GM23338 (cell line): ENCODE measurements around the gene SGCB. TPM values are rescaled to one million over a fixed set of nuclear protein-coding genes. Genes with fewer than 3 reads are reported as not detected.
A peak's percentile ranks its signal among the peaks of the same experiment; 100 is the strongest.

Experiments used
- ATAC-seq: fragments of 200-7000 bp; cut with Tn5 transposase; 3 replicates; pipeline ENCODE4 v1.9.1; 2020
- DNase-seq: peaks from one replicate; pipeline ENCODE4 v3.0.0-alpha.2; 2015; ENCODE audit warnings: low spot score
- H2AFZ ChIP-seq: fragments of 200-600 bp; sonication (generic); 2 replicates; pipeline ENCODE4 v1.8.0; 2016; ENCODE audit warnings: antibody characterized with exemption, mild to moderate bottlenecking, moderate library complexity
- H3F3A ChIP-seq: fragments of 200-600 bp; sonication (generic); replicated peaks from 2 replicates; pipeline ENCODE4 v1.8.0; 2017; ENCODE audit warnings: antibody characterized with exemption, mixed run types, low read depth
- H3K27ac ChIP-seq: fragments of 200-600 bp; sonication (generic); 2 replicates; pipeline ENCODE4 v1.6.1; 2016; ENCODE audit warnings: low read depth
- H3K27me3 ChIP-seq: fragments of 200-600 bp; sonication (generic); 2 replicates; pipeline ENCODE4 v1.8.0; 2016; ENCODE audit warnings: mild to moderate bottlenecking, mixed run types, moderate library complexity; ENCODE audit not compliant: insufficient read depth
- H3K36me3 ChIP-seq: fragments of 200-600 bp; sonication (generic); 2 replicates; pipeline ENCODE4 v1.8.0; 2016; ENCODE audit warnings: mild to moderate bottlenecking; ENCODE audit not compliant: insufficient read depth
- H3K4me1 ChIP-seq: fragments of 200-600 bp; sonication (generic); 2 replicates; pipeline ENCODE4 v1.8.0; 2016; ENCODE audit warnings: mild to moderate bottlenecking, moderate library complexity; ENCODE audit not compliant: insufficient read depth
- H3K4me2 ChIP-seq: fragments of 200-600 bp; sonication (generic); 2 replicates; pipeline ENCODE4 v1.7.1; 2017; ENCODE audit warnings: mixed run types
- H3K4me3 ChIP-seq: fragments of 200-600 bp; sonication (generic); 2 replicates; pipeline ENCODE4 v1.6.1; 2016; ENCODE audit warnings: mixed run types
- H3K79me2 ChIP-seq: fragments of 200-600 bp; sonication (generic); replicated peaks from 2 replicates; pipeline ENCODE4 v1.8.0; 2017; ENCODE audit warnings: mild to moderate bottlenecking; ENCODE audit not compliant: insufficient read depth
- H3K9me2 ChIP-seq: fragments of 200-600 bp; sonication (generic); 2 replicates; pipeline ENCODE4 v1.8.0; 2017; ENCODE audit not compliant: insufficient read depth
- H4K20me1 ChIP-seq: fragments of 200-600 bp; sonication (generic); replicated peaks from 2 replicates; pipeline ENCODE4 v1.8.0; 2017; ENCODE audit warnings: mild to moderate bottlenecking; ENCODE audit not compliant: insufficient read depth
- H3K27ac Mint-ChIP-seq: 2 replicates; pipeline ENCODE4 v1.8.0; 2020; ENCODE audit warnings: inconsistent platforms, mild to moderate bottlenecking, moderate library complexity, mixed read lengths
- H3K27me3 Mint-ChIP-seq: 3 replicates; pipeline ENCODE4 v1.8.0; 2022; ENCODE audit warnings: low read depth, mild to moderate bottlenecking, moderate library complexity, mixed read lengths, inconsistent platforms; ENCODE audit not compliant: insufficient read depth, poor library complexity
- H3K36me3 Mint-ChIP-seq: 3 replicates; pipeline ENCODE4 v1.8.0; 2021; ENCODE audit warnings: low read depth, mild to moderate bottlenecking, inconsistent platforms, moderate library complexity, mixed read lengths
- H3K4me1 Mint-ChIP-seq: 3 replicates; pipeline ENCODE4 v1.8.0; 2020; ENCODE audit warnings: mild to moderate bottlenecking, inconsistent platforms, mixed read lengths
- H3K4me3 Mint-ChIP-seq: 3 replicates; pipeline ENCODE4 v1.8.0; 2021; ENCODE audit warnings: moderate library complexity, mild to moderate bottlenecking, inconsistent platforms, mixed read lengths
- H3K9me3 Mint-ChIP-seq: 3 replicates; pipeline ENCODE4 v1.8.0; 2020; ENCODE audit warnings: moderate library complexity, mild to moderate bottlenecking, inconsistent platforms, mixed read lengths
- CREB1 ChIP-seq: fragments of 250-450 bp; sonication (Bioruptor Pico); IDR thresholded peaks from 2 replicates; pipeline ENCODE4 v1.5.0; 2020; ENCODE audit warnings: low read depth, mild to moderate bottlenecking, moderate library complexity
- EZH2 ChIP-seq: fragments of 200-600 bp; sonication (generic); IDR thresholded peaks from one replicate; pipeline ENCODE4 v1.8.0; 2017; ENCODE audit warnings: antibody characterized with exemption, mild to moderate bottlenecking, low read depth; ENCODE audit not compliant: unreplicated experiment
- EZH2phosphoT487 ChIP-seq: fragments of 200-600 bp; sonication (generic); IDR thresholded peaks from one replicate; pipeline ENCODE4 v1.8.1; 2018; ENCODE audit warnings: antibody characterized with exemption; ENCODE audit not compliant: unreplicated experiment
- JUNB ChIP-seq: IDR thresholded peaks from one replicate; pipeline ENCODE4 v1.6.1; 2016; ENCODE audit warnings: antibody characterized with exemption; ENCODE audit not compliant: unreplicated experiment
- NANOG ChIP-seq: IDR thresholded peaks from 2 replicates; pipeline ENCODE4 v1.6.1; 2016; ENCODE audit warnings: antibody characterized with exemption, borderline replicate concordance
- POLR2AphosphoS5 ChIP-seq: IDR thresholded peaks from 2 replicates; pipeline ENCODE4 v1.6.1; 2016; ENCODE audit warnings: antibody characterized with exemption, low read depth
- STAT1 ChIP-seq: IDR thresholded peaks from one replicate; pipeline ENCODE4 v1.6.1; 2016; ENCODE audit warnings: antibody characterized with exemption; ENCODE audit not compliant: unreplicated experiment
- ZNF114 ChIP-seq: fragments of 250-450 bp; sonication (Bioruptor Pico); IDR thresholded peaks from 2 replicates; pipeline ENCODE4 v1.5.0; 2020; ENCODE audit warnings: mild to moderate bottlenecking, moderate library complexity
- ZNF331 ChIP-seq: fragments of 250-450 bp; sonication (Bioruptor Pico); IDR thresholded peaks from 2 replicates; pipeline ENCODE4 v1.5.0; 2020; ENCODE audit warnings: low read depth, mild to moderate bottlenecking, moderate library complexity
- polyA plus RNA-seq: library from polyadenylated mRNA; unstranded; fragments of >200 nt; fragmentation: Nextera tagmentation; extraction: Ambion mirVana; gene quantifications from 2 replicates; pipeline ENCODE4 v1.2.1, GENCODE V29; 2016
- total RNA-seq: library from RNA; depleted of rRNA; stranded (reverse); fragments of >200 nt; shearing (Covaris generic); gene quantifications from 2 replicates; pipeline ENCODE4 v1.2.3, GENCODE V29; 2014
- TF ChIP-seq, protein P1 (sequence below), 2 experiments: fragments of 200-600 bp in 1 of 2; sonication (generic) in 1 of 2; conservative IDR thresholded peaks; 2 replicates each; pipeline versions ENCODE4 v1.5.1 to v1.6.1; 2016 to 2017; ENCODE audit warnings: antibody characterized with exemption in 2 of 2, low read depth in 2 of 2, mild to moderate bottlenecking in 2 of 2, moderate library complexity in 1 of 2
- TF ChIP-seq, protein P2 (sequence below): IDR thresholded peaks from one replicate; pipeline ENCODE4 v1.6.1; 2018; ENCODE audit warnings: antibody characterized with exemption; ENCODE audit not compliant: unreplicated experiment
- TF ChIP-seq, protein P3 (sequence below): fragments of 250-450 bp; sonication (Bioruptor Pico); IDR thresholded peaks from 2 replicates; pipeline ENCODE4 v1.5.0; 2020; ENCODE audit warnings: mild to moderate bottlenecking, moderate library complexity
- TF ChIP-seq, protein P4 (sequence below): IDR thresholded peaks from 2 replicates; pipeline ENCODE4 v1.6.1; 2016; ENCODE audit warnings: antibody characterized with exemption

SGCB gene
- total and polyA plus RNA-seq, 2 experiments from 2014 or later, result 11.8 to 19.6 TPM

DNA sequence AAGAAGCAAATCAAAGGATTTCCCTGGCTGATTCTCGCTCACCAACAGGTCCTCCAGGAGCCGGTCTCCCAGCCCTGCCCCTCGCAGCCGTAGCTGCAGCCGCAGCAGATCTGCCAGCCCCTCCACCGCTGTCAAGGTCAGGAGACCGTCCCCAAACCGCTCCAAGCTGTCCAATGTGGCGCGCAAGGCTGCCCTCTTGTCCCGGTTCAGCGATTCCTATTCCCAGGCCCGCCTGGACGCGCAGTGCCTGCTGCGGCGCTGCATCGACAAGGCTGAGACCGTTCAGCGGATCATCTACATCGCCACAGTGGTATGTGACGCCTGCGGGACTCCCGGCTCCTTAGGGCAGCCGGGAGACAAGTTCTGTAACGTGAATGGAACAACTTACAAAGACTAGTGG lies 38.6 kb upstream of the SGCB start:
- no peaks in the 10 kb centered on the region for H3K36me3 Mint-ChIP-seq
- peak overlapping the region; percentile 71 for H3K4me3 Mint-ChIP-seq
- no peaks in the 10 kb centered on the region for H3K9me2 ChIP-seq
- no peaks in the 10 kb centered on the region for H3K9me3 Mint-ChIP-seq
- H3K4me1 ChIP-seq, result no peaks in the 10 kb centered on the region
- H3K4me3 ChIP-seq, result peak overlapping the region; percentile 56
- DNase-seq (peak; percentile 86), ATAC-seq (peak; percentile 99)
- TF ChIP-seq ZNF114 (CRISPR knock-in tag) (no peak), CREB1 (CRISPR knock-in tag) (no peak), NANOG (no peak), EZH2 (no peak), STAT1 (no peak), JUNB (no peak), EZH2phosphoT487 (no peak), ZNF331 (no peak), POLR2AphosphoS5 (no peak)
- TF ChIP-seq, protein P1, sequence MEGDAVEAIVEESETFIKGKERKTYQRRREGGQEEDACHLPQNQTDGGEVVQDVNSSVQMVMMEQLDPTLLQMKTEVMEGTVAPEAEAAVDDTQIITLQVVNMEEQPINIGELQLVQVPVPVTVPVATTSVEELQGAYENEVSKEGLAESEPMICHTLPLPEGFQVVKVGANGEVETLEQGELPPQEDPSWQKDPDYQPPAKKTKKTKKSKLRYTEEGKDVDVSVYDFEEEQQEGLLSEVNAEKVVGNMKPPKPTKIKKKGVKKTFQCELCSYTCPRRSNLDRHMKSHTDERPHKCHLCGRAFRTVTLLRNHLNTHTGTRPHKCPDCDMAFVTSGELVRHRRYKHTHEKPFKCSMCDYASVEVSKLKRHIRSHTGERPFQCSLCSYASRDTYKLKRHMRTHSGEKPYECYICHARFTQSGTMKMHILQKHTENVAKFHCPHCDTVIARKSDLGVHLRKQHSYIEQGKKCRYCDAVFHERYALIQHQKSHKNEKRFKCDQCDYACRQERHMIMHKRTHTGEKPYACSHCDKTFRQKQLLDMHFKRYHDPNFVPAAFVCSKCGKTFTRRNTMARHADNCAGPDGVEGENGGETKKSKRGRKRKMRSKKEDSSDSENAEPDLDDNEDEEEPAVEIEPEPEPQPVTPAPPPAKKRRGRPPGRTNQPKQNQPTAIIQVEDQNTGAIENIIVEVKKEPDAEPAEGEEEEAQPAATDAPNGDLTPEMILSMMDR (conservative IDR thresholded peaks at IDR 0.05; ENCODE audit: low read depth in 2 of 2), result no peak
- TF ChIP-seq, protein P2, sequence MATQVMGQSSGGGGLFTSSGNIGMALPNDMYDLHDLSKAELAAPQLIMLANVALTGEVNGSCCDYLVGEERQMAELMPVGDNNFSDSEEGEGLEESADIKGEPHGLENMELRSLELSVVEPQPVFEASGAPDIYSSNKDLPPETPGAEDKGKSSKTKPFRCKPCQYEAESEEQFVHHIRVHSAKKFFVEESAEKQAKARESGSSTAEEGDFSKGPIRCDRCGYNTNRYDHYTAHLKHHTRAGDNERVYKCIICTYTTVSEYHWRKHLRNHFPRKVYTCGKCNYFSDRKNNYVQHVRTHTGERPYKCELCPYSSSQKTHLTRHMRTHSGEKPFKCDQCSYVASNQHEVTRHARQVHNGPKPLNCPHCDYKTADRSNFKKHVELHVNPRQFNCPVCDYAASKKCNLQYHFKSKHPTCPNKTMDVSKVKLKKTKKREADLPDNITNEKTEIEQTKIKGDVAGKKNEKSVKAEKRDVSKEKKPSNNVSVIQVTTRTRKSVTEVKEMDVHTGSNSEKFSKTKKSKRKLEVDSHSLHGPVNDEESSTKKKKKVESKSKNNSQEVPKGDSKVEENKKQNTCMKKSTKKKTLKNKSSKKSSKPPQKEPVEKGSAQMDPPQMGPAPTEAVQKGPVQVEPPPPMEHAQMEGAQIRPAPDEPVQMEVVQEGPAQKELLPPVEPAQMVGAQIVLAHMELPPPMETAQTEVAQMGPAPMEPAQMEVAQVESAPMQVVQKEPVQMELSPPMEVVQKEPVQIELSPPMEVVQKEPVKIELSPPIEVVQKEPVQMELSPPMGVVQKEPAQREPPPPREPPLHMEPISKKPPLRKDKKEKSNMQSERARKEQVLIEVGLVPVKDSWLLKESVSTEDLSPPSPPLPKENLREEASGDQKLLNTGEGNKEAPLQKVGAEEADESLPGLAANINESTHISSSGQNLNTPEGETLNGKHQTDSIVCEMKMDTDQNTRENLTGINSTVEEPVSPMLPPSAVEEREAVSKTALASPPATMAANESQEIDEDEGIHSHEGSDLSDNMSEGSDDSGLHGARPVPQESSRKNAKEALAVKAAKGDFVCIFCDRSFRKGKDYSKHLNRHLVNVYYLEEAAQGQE, result no peak
- TF ChIP-seq, protein P3, sequence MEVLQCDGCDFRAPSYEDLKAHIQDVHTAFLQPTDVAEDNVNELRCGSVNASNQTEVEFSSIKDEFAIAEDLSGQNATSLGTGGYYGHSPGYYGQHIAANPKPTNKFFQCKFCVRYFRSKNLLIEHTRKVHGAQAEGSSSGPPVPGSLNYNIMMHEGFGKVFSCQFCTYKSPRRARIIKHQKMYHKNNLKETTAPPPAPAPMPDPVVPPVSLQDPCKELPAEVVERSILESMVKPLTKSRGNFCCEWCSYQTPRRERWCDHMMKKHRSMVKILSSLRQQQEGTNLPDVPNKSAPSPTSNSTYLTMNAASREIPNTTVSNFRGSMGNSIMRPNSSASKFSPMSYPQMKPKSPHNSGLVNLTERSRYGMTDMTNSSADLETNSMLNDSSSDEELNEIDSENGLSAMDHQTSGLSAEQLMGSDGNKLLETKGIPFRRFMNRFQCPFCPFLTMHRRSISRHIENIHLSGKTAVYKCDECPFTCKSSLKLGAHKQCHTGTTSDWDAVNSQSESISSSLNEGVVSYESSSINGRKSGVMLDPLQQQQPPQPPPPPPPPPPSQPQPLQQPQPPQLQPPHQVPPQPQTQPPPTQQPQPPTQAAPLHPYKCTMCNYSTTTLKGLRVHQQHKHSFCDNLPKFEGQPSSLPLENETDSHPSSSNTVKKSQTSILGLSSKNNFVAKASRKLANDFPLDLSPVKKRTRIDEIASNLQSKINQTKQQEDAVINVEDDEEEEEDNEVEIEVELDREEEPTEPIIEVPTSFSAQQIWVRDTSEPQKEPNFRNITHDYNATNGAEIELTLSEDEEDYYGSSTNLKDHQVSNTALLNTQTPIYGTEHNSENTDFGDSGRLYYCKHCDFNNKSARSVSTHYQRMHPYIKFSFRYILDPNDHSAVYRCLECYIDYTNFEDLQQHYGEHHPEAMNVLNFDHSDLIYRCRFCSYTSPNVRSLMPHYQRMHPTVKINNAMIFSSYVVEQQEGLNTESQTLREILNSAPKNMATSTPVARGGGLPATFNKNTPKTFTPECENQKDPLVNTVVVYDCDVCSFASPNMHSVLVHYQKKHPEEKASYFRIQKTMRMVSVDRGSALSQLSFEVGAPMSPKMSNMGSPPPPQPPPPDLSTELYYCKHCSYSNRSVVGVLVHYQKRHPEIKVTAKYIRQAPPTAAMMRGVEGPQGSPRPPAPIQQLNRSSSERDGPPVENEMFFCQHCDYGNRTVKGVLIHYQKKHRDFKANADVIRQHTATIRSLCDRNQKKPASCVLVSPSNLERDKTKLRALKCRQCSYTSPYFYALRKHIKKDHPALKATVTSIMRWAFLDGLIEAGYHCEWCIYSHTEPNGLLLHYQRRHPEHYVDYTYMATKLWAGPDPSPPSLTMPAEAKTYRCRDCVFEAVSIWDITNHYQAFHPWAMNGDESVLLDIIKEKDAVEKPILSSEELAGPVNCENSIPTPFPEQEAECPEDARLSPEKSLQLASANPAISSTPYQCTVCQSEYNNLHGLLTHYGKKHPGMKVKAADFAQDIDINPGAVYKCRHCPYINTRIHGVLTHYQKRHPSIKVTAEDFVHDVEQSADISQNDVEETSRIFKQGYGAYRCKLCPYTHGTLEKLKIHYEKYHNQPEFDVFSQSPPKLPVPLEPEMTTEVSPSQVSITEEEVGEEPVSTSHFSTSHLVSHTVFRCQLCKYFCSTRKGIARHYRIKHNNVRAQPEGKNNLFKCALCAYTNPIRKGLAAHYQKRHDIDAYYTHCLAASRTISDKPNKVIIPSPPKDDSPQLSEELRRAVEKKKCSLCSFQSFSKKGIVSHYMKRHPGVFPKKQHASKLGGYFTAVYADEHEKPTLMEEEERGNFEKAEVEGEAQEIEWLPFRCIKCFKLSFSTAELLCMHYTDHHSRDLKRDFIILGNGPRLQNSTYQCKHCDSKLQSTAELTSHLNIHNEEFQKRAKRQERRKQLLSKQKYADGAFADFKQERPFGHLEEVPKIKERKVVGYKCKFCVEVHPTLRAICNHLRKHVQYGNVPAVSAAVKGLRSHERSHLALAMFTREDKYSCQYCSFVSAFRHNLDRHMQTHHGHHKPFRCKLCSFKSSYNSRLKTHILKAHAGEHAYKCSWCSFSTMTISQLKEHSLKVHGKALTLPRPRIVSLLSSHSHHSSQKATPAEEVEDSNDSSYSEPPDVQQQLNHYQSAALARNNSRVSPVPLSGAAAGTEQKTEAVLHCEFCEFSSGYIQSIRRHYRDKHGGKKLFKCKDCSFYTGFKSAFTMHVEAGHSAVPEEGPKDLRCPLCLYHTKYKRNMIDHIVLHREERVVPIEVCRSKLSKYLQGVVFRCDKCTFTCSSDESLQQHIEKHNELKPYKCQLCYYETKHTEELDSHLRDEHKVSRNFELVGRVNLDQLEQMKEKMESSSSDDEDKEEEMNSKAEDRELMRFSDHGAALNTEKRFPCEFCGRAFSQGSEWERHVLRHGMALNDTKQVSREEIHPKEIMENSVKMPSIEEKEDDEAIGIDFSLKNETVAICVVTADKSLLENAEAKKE (CRISPR knock-in tag), result no peak
- TF ChIP-seq, protein P4, sequence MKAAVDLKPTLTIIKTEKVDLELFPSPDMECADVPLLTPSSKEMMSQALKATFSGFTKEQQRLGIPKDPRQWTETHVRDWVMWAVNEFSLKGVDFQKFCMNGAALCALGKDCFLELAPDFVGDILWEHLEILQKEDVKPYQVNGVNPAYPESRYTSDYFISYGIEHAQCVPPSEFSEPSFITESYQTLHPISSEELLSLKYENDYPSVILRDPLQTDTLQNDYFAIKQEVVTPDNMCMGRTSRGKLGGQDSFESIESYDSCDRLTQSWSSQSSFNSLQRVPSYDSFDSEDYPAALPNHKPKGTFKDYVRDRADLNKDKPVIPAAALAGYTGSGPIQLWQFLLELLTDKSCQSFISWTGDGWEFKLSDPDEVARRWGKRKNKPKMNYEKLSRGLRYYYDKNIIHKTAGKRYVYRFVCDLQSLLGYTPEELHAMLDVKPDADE, result no peak
- no peak overlapping the region for H3K27ac ChIP-seq
- peak overlapping the region; percentile 80 for H3K4me2 ChIP-seq
- H3K27me3 Mint-ChIP-seq, result peaks cover 3% of the 10 kb centered on the region
- H3K27ac Mint-ChIP-seq, result no peak overlapping the region
- no peaks in the 10 kb centered on the region for H3F3A ChIP-seq
- H3K36me3 ChIP-seq, result no peaks in the 10 kb centered on the region
- peaks cover 2% of the 10 kb centered on the region; the same call in 2 of the 3 replicates for H3K4me1 Mint-ChIP-seq
- H4K20me1 ChIP-seq, result no peaks in the 10 kb centered on the region
- peaks cover 11% of the 10 kb centered on the region; the same call in 1 of the 2 replicates for H3K27me3 ChIP-seq
- H3K79me2 ChIP-seq, result no peaks in the 10 kb centered on the region
- peak overlapping the region; percentile 82 for H2AFZ ChIP-seq
